ENCODE data around the gene GAB1. TPM values are rescaled to one million over a fixed set of nuclear protein-coding genes. Genes with fewer than 3 reads are reported as not detected.

Gene GAB1
- total RNA-seq, 2 donors from 2014 or later = 48.9 to 81.2 TPM

DNA sequence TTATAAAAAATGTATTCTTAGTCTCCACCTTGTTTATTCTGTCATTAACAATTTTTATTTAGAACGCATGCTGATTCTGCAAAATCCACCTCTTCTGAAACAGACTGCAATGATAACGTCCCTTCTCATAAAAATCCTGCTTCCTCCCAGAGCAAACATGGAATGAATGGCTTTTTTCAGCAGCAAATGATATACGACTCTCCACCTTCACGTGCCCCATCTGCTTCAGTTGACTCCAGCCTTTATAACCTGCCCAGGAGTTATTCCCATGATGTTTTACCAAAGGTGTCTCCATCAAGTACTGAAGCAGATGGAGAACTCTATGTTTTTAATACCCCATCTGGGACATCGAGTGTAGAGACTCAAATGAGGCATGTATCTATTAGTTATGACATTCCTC lies 101.3 kb downstream of the GAB1 start:
- Histone ChIP-seq H3K27ac (no peak overlapping the region), H3K9me3 (no peaks in the 10 kb centered on the region), H3K4me3 (no peak overlapping the region), H3K9ac (ENCODE audit: low read depth in 2 of 2, low read length in 2 of 2) (no peak overlapping the region), H3K36me3 (no peaks in the 10 kb centered on the region), H3K27me3 (no peaks in the 10 kb centered on the region), H3K4me1 (no peaks in the 10 kb centered on the region)
- peak; percentile 54 for DNase-seq
- no peak for TF ChIP-seq CTCF (IDR thresholded peaks at IDR 0.05)
- intact Hi-C loops (cut with DNase I) = no loop called here

GRCh38 chr4:143438710-143439109 lies 102.0 kb downstream of the GAB1 start:
- Histone ChIP-seq H3K9ac (ENCODE audit: low read depth in 2 of 2, low read length in 2 of 2) (no peak overlapping the region), H3K36me3 (no peaks in the 10 kb centered on the region), H3K27ac (no peak overlapping the region), H3K27me3 (no peaks in the 10 kb centered on the region), H3K4me1 (no peaks in the 10 kb centered on the region), H3K9me3 (no peaks in the 10 kb centered on the region), H3K4me3 (no peak overlapping the region)
- intact Hi-C loops (cut with DNase I) = no loop called here
- TF ChIP-seq CTCF (IDR thresholded peaks at IDR 0.05) = no peak
- no peak for DNase-seq

DNA sequence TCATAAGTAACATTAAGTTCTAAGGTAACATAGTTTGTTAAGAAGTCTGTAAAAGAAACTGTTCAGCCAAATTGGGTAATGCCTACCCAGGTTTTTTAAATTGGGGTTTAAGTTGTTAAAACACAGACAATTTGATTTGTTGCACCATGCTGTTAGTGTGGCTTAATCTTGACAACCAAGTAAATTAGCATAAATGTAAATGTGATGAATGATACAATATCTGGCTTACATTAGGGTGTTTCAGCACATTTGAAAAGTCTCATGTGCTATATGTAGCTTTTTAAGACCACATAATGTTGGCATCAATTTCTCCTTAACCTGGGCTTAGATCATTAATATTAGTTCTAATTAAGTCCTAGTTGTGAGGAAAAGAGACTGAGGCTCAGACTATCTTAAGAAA lies 104.4 kb downstream of the GAB1 start:
- no peak for DNase-seq
- TF ChIP-seq CTCF (IDR thresholded peaks at IDR 0.05) = no peak
- intact Hi-C loops (cut with DNase I) = no loop called here
- Histone ChIP-seq H3K4me1 (no peaks in the 10 kb centered on the region), H3K9ac (ENCODE audit: low read depth in 2 of 2, low read length in 2 of 2) (no peak overlapping the region), H3K36me3 (no peaks in the 10 kb centered on the region), H3K4me3 (no peak overlapping the region), H3K27me3 (no peaks in the 10 kb centered on the region), H3K27ac (no peak overlapping the region), H3K9me3 (no peaks in the 10 kb centered on the region)

GRCh38 chr4:143441678-143442077 lies 105.0 kb downstream of the GAB1 start:
- intact Hi-C loops (cut with DNase I) = no loop called here
- H3K4me1 ChIP-seq = no peaks in the 10 kb centered on the region
- H3K9me3 ChIP-seq = no peaks in the 10 kb centered on the region
- H3K27ac ChIP-seq = no peak overlapping the region
- no peaks in the 10 kb centered on the region for H3K36me3 ChIP-seq
- H3K4me3 ChIP-seq = no peak overlapping the region
- no peaks in the 10 kb centered on the region for H3K27me3 ChIP-seq
- TF ChIP-seq CTCF (IDR thresholded peaks at IDR 0.05) = no peak
- DNase-seq = peak; percentile 23
- no peak overlapping the region for H3K9ac ChIP-seq (ENCODE audit: low read depth in 2 of 2, low read length in 2 of 2)

- H3K9me3 ChIP-seq = no peaks in the 10 kb centered on the region
- TF ChIP-seq CTCF (IDR thresholded peaks at IDR 0.05) = no peak
- no peak overlapping the region for H3K4me3 ChIP-seq
- intact Hi-C loops (cut with DNase I) = no loop called here
- no peaks in the 10 kb centered on the region for H3K27me3 ChIP-seq
- H3K27ac ChIP-seq = no peak overlapping the region
- no peak overlapping the region for H3K9ac ChIP-seq (ENCODE audit: low read depth in 2 of 2, low read length in 2 of 2)
- no peaks in the 10 kb centered on the region for H3K4me1 ChIP-seq
- H3K36me3 ChIP-seq = no peaks in the 10 kb centered on the region
- no peak for DNase-seq
These were observed 107.1 kb downstream of the GAB1 start for GRCh38 chr4:143443728-143444127.

GRCh38 chr4:143451186-143451585 lies 114.5 kb downstream of the GAB1 start:
- Histone ChIP-seq H3K27ac (no peak overlapping the region), H3K9ac (ENCODE audit: low read depth in 2 of 2, low read length in 2 of 2) (no peak overlapping the region), H3K36me3 (no peaks in the 10 kb centered on the region), H3K4me1 (no peaks in the 10 kb centered on the region), H3K4me3 (no peak overlapping the region), H3K27me3 (no peaks in the 10 kb centered on the region), H3K9me3 (no peaks in the 10 kb centered on the region)
- no peak for DNase-seq
- no peak for TF ChIP-seq CTCF (IDR thresholded peaks at IDR 0.05)
- intact Hi-C loops (cut with DNase I) = no loop called here

All from colonic mucosa (tissue), 4 donors.